Epithelial cell of esophagus (primary cell): Measurements from ENCODE around the gene HAO1.
A peak's percentile ranks its signal among the peaks of the same experiment; 100 is the strongest.

ENCODE experiments used
- DNase-seq: peaks from one replicate; pipeline ENCODE4 v3.0.0; 2010; ENCODE audit warnings: low read depth
- H3K4me3 ChIP-seq: 2 replicates; pipeline ENCODE4 v1.5.1; 2011; ENCODE audit warnings: mild to moderate bottlenecking, low read length, control low read depth
- CTCF ChIP-seq: IDR thresholded peaks from 2 replicates; pipeline ENCODE4 v1.5.1; 2011; ENCODE audit warnings: low read depth, mild to moderate bottlenecking, low read length, control low read depth, inconsistent platforms; ENCODE audit not compliant: insufficient read depth; ENCODE audit errors: missing control alignments

Gene HAO1

GRCh38 chr20:7930343-7930742 is 9.9 kb downstream of the HAO1 start:
- no peak for TF ChIP-seq CTCF

GRCh38 chr20:7926767-7927166 is 13.5 kb downstream of the HAO1 start:
- H3K4me3 ChIP-seq: no peak overlapping the region
- peak; percentile 56 for DNase-seq
- TF ChIP-seq CTCF: peak; percentile 71

More at GRCh38 chr20:7930343-7930742, 9.9 kb downstream of the HAO1 start:
- no peak overlapping the region for H3K4me3 ChIP-seq
- peak; percentile 15 for DNase-seq

- TF ChIP-seq CTCF: no peak
- H3K4me3 ChIP-seq: no peak overlapping the region
- no peak for DNase-seq
Measured at GRCh38 chr20:7926323-7926722, 13.9 kb downstream of the HAO1 start.

- peak; percentile 90 for DNase-seq
- no peak overlapping the region for H3K4me3 ChIP-seq
- TF ChIP-seq CTCF: no peak
Measured at GRCh38 chr20:7924692-7925091, 15.6 kb downstream of the HAO1 start.

- DNase-seq: no peak
- no peak overlapping the region for H3K4me3 ChIP-seq
- TF ChIP-seq CTCF: no peak
Measured at GRCh38 chr20:7916648-7917047, 23.6 kb downstream of the HAO1 start.

- peak; percentile 7 for DNase-seq
- no peak overlapping the region for H3K4me3 ChIP-seq
- TF ChIP-seq CTCF: no peak
Measured at GRCh38 chr20:7912551-7912950, 27.7 kb downstream of the HAO1 start.

- DNase-seq: peak; percentile 16
Measured at GRCh38 chr20:7911586-7912330, 28.5 kb downstream of the HAO1 start.

More at GRCh38 chr20:7911586-7912330, 28.5 kb downstream of the HAO1 start:
- H3K4me3 ChIP-seq: no peak overlapping the region
- TF ChIP-seq CTCF: no peak
